ENCODE results near the gene CPEB4.

GRCh38 chr5:173988554-173989431 lies 100.6 kb downstream of the CPEB4 start, which contains the start of gene C5orf47:
- TF ChIP-seq CTCF (IDR thresholded peaks at IDR 0.05) (no peak), POLR2AphosphoS5 (IDR thresholded peaks at IDR 0.05; ENCODE audit: low read depth, low read length) (no peak), REST (IDR thresholded peaks at IDR 0.05; ENCODE audit: insufficient read depth in 1 of 2, low read depth in 2 of 2, low read length in 1 of 2) (no peak), TCF7L2 (IDR thresholded peaks at IDR 0.05; ENCODE audit: low read depth, low read length) (no peak), SIN3A (IDR thresholded peaks at IDR 0.05; ENCODE audit: borderline replicate concordance, insufficient read depth, low read depth, low read length) (no peak)

Measured in Panc1 (cell line).